ENCODE data around the gene OMP. TPM values are rescaled to one million over a fixed set of nuclear protein-coding genes. Genes with fewer than 3 reads are reported as not detected.

Gene OMP
- total RNA-seq, 3 donors from 2014 or later = not detected

DNA sequence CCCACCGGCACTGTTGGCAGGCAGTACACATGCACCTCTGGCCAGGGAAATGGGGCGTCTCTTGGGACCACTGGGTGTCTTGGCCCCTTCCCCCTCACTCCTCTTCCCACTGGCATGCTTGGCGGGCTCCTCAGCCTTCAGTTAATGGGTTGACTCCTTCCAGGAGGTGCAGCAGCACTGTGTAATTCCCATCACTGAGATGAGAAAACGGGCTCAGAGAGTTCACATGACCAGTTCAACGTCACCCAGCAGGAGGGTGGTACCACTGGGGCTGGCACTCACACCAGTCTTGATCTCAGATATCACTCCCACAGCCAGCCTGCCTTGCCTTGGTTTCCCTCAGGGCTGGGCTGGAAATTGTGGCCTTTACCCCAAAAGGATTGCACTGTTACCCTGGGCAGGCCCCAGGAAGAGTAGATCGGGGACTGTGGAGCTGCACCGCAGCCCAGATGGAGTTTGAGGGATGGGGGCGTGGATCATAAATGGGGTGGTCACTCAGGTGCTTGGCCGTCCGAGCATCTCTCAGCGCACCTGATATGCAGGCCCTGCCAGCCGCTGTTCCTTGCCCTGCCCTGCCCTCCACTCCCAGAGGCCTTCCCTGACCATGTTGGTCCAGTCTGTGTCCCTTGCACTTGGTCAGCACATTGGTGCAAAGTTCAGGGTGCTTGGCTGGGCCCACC lies 18.9 kb upstream of the OMP start:
- Histone ChIP-seq H3K4me3 (no peak overlapping the region), H3K4me1 (no peaks in the 10 kb centered on the region), H3K27me3 (no peaks in the 10 kb centered on the region), H3K9me3 (no peaks in the 10 kb centered on the region), H3K36me3 (no peaks in the 10 kb centered on the region), H3K27ac (peak overlapping the region in 1 of 2 donors; percentile 84)
- TF ChIP-seq, protein P1, sequence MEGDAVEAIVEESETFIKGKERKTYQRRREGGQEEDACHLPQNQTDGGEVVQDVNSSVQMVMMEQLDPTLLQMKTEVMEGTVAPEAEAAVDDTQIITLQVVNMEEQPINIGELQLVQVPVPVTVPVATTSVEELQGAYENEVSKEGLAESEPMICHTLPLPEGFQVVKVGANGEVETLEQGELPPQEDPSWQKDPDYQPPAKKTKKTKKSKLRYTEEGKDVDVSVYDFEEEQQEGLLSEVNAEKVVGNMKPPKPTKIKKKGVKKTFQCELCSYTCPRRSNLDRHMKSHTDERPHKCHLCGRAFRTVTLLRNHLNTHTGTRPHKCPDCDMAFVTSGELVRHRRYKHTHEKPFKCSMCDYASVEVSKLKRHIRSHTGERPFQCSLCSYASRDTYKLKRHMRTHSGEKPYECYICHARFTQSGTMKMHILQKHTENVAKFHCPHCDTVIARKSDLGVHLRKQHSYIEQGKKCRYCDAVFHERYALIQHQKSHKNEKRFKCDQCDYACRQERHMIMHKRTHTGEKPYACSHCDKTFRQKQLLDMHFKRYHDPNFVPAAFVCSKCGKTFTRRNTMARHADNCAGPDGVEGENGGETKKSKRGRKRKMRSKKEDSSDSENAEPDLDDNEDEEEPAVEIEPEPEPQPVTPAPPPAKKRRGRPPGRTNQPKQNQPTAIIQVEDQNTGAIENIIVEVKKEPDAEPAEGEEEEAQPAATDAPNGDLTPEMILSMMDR (IDR thresholded peaks at IDR 0.05) = no peak
- no peak for TF ChIP-seq POLR2AphosphoS5 (IDR thresholded peaks at IDR 0.05)
- no peak for TF ChIP-seq POLR2A (IDR thresholded peaks at IDR 0.05)
- peak in 1 of 2 donors; percentile 40 for DNase-seq (ENCODE audit: low spot score in 2 of 2)
- intact Hi-C loops (cut with DNase I; ENCODE audit: low total_unique reads) = no loop called here

DNA sequence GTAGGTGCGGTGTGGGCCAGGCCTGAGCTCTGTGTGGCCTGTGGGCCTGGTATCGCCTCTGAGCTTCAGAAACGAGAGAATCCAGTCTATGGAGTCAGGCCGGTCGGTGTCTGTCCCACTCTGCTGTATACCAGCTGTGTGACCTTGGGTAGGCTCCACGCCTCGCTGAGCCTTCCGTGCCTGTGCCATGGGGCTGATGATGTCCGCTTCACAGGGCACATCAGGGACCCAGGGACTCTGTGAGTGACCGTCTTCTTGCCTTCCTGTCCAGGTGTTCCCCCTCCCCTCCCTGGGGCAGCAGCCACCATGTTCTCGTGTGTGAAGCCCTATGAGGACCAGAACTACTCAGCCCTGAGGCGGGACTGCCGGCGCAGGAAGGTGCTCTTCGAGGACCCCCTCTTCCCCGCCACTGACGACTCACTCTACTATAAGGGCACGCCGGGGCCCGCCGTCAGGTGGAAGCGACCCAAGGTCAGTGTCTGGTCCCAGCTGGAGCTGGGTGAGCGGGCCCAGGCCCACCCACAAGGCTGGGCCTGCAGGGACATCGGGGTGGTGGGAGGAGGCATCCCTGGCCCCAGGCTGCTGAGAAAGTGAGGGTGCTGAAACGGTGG lies 18.0 kb upstream of the OMP start:
- TF ChIP-seq, protein P1 (IDR thresholded peaks at IDR 0.05) = no peak
- TF ChIP-seq POLR2A (IDR thresholded peaks at IDR 0.05) (no peak), POLR2AphosphoS5 (IDR thresholded peaks at IDR 0.05) (no peak)
- peak in 1 of 2 donors; percentile 36 for DNase-seq (ENCODE audit: low spot score in 2 of 2)
- Histone ChIP-seq H3K36me3 (no peaks in the 10 kb centered on the region), H3K27ac (no peak overlapping the region), H3K9me3 (no peaks in the 10 kb centered on the region), H3K4me1 (no peaks in the 10 kb centered on the region), H3K27me3 (no peaks in the 10 kb centered on the region), H3K4me3 (no peak overlapping the region)
- intact Hi-C loops (cut with DNase I; ENCODE audit: low total_unique reads) = no loop called here

GRCh38 chr11:77085652-77086051 lies 17.0 kb upstream of the OMP start:
- Histone ChIP-seq H3K4me3 (no peak overlapping the region), H3K9me3 (no peaks in the 10 kb centered on the region), H3K27ac (no peak overlapping the region), H3K4me1 (no peaks in the 10 kb centered on the region), H3K27me3 (no peaks in the 10 kb centered on the region), H3K36me3 (no peaks in the 10 kb centered on the region)
- DNase-seq (ENCODE audit: low spot score in 2 of 2) = peak in 1 of 2 donors; percentile 36
- intact Hi-C loops (cut with DNase I; ENCODE audit: low total_unique reads) = no loop called here
- TF ChIP-seq POLR2AphosphoS5 (IDR thresholded peaks at IDR 0.05) (no peak), POLR2A (IDR thresholded peaks at IDR 0.05) (no peak)
- TF ChIP-seq, protein P1 (IDR thresholded peaks at IDR 0.05) = no peak

DNA sequence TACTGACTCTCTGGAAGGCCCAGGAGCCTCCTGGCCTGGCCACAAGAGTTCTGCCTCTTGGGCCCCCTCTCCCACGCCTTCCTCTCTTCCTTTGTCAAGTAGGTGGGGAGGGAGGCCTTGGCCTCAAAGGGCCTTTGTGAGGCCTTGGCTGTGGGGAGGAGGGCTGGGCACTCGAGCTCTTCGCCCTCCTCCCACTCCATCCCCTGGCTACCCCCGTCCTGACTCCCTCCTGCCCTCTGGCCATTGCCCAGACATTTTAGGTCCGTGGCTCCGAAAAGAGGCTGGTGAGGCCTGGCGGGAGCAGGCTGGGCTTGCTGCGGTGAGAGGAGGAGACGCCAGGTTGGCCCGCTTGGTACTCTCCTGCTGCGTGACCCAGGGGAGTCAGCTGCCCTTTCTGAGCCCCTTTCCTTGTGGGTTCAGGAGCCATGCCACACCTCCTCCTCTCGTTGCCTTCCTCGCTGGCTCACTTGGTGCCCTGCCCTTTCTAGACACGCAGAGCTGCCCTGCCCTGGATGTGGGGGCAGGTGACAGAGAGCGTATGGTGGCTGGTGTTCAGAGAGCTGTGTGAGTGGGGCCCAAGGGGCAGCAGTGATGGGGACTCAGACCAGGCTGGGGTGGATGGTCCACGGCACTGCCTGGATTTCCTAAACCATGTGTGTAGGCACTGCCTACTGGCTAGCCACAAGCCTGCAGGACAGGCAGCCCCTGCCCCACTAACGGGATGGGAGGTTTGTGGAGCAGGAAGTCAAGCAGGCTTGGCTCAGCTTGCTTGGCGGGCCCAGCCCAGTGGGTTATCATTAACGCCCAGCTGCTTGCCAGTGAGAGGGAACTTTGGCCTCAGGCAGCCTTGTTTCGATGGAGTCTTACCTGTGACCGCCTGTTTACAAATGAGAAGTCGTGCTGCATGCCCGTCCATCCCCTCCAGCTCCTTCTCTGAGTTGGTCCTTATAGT lies 15.8 kb upstream of the OMP start:
- TF ChIP-seq, protein P1 (IDR thresholded peaks at IDR 0.05) = no peak
- TF ChIP-seq POLR2A (IDR thresholded peaks at IDR 0.05) = no peak
- TF ChIP-seq POLR2AphosphoS5 (IDR thresholded peaks at IDR 0.05) = no peak
- Histone ChIP-seq H3K4me1 (no peaks in the 10 kb centered on the region), H3K4me3 (no peak overlapping the region), H3K36me3 (no peaks in the 10 kb centered on the region), H3K9me3 (no peaks in the 10 kb centered on the region), H3K27ac (peak overlapping the region in 1 of 2 donors; percentile 25), H3K27me3 (no peaks in the 10 kb centered on the region)
- intact Hi-C loops (cut with DNase I; ENCODE audit: low total_unique reads) = no loop called here
- DNase-seq (ENCODE audit: low spot score in 2 of 2) = peak in 1 of 2 donors; percentile 48
